ENCODE measurements around the gene MIF4GD.
"Not testable (repeated sequence)": the region's sequence is repeated elsewhere in the genome, so short reads cannot be mapped to it uniquely, and the experiment has no call there.

The MIF4GD gene

DNA sequence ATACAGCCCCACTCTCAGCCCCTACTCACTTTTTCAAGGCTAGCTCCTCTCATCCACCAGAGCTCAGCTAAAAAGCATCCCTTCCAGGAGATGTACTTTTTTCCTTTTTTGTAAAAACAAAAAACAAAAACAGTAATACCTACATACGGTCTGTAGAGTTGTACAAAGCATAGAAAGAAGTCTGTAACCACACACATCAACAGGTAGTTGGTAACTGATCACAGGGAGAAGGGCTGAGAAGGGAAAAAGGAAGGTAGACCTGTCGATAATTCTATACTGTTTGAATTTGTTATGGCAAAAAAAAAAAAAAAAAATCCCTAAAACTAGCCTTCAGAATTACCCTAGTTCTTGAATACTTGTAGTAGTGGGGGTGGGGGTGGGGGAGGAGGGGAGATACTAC, 17.3 kb upstream of the MIF4GD start:
- DNase-seq (ENCODE audit: low read depth): no peak

DNA sequence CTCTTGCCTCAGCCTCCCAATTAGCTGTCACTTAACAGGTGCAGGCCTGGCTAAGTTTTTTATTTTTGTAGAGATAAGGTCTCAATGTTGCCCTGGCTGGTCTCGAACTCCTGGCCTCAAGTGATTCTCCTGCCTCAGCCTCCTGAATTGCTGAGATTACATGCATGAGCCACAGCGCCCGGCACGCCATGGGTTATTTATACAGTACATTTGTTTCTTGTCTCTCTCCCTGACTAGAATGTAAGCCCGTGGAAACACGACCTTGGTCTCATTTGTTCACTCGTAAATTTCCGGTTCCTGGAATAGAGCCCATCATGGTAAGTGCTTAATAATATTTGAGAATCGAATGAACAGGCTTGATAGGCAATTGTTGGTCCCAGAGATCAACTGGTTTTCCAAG, 16.2 kb upstream of the MIF4GD start:
- DNase-seq (ENCODE audit: low read depth): no peak

DNA sequence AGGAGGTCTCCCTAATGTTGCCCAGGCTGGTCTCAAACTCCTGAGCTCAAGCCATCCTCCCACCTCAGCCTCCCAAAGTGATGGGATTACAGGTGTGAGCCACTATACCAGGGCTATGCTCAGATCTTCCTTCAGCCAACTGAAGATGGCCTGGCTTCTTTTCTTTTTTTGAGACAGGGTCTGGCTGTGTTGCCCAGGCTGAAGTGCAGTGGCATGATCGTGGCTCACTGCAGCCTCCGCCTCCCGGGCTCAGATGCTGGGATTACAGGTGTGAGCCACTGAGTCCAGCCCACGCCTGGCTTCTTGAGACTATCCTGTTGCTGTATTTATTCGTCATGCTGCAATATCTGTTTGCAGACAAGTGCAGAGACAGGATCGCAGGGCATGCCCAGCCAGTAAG, 14.1 kb upstream of the MIF4GD start:
- no peak for DNase-seq (ENCODE audit: low read depth)

DNA sequence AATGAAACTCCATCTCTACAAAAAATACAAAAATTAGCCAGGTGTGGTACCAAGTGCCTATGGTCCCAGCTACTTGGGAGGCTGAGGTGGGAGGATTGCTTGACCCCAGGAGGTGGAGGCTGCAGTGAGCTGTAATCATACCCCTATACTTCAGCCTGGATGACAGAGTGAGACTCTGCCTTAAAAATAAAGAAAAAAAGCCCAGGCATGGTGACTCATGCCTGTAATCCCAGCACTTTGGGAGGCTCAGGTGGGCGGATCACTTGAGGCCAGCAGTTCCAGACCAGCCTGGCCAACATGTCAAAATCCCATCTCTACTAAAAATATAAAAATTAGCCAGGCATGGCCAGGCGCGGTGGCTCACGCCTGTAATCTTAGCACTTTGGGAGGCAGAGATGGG, 9.2 kb upstream of the MIF4GD start:
- not testable (repeated sequence) for DNase-seq (ENCODE audit: low read depth)

DNA sequence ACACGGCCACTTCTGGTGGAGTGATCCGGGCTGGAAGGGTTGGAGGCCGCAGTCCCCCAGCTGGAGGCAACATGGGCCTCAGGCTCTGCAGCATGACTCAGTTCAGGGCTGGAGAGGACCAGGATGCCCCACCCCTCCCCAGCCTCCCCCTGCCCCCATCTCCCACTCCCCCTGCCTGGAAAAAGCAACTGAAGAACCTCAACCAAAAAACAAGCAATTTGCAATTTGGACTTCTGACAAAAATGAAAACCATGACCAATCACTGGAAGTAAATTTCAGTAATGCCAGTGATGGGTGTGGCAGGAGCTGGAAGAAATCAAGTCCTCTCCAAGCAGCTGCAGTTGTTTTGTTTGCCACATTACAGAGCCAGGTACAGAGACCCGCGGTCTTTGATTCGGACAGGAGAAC, 6.6 kb upstream of the MIF4GD start:
- no peak for DNase-seq (ENCODE audit: low read depth)

DNA sequence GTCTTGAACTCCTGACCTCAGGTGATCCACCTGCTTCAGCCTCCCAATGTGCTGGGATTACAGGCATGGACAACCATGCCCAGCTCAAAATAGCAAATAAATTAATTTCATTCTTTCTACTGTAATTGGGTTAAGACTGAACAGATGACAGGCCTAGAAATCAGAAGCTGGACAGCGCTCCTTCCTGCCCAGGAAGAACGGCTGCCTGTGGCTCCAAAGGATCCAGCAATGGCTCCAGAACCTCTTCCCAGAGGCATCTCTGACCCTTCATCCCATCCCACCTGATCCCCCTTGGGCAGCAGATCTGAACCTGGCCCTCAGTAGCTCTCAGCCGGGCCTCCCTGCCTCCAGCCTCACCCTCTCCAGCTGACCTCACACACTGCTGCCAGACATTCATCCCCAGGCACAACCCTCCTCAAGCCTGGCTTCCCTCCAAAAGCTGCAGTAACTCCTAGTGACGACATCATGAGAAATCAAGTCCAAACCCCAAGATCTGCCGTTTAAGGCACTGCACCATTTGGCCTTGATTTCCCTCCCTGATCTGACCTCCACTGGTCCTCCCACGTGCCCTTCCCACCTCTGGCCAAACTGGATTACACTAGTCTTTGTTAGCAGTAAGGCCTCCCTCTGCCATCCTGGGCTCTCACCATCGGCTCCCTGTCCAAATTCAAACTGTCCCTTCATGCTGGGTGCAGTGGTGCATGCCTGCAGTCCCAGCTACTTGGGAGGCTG, 3.1 kb upstream of the MIF4GD start:
- no peak for DNase-seq (ENCODE audit: low read depth)

DNA sequence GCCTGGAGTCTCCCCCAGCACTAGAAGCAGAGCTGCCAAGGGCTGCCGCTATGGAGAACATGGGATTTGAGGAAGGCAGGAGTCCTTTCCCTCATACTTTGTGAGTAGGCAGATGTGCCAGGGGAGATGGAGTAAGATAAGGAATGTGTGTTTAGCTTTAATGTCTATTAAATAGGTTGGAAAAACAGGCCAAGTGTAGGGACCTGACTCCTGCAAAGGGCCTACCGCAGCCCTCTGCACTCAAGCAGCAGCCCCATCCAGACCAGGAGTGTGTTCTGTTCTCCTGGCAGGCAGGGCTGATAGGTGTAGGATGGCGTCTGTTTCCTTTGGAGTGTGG, 1.8 kb upstream of the MIF4GD start:
- no peak for DNase-seq (ENCODE audit: low read depth)

DNA sequence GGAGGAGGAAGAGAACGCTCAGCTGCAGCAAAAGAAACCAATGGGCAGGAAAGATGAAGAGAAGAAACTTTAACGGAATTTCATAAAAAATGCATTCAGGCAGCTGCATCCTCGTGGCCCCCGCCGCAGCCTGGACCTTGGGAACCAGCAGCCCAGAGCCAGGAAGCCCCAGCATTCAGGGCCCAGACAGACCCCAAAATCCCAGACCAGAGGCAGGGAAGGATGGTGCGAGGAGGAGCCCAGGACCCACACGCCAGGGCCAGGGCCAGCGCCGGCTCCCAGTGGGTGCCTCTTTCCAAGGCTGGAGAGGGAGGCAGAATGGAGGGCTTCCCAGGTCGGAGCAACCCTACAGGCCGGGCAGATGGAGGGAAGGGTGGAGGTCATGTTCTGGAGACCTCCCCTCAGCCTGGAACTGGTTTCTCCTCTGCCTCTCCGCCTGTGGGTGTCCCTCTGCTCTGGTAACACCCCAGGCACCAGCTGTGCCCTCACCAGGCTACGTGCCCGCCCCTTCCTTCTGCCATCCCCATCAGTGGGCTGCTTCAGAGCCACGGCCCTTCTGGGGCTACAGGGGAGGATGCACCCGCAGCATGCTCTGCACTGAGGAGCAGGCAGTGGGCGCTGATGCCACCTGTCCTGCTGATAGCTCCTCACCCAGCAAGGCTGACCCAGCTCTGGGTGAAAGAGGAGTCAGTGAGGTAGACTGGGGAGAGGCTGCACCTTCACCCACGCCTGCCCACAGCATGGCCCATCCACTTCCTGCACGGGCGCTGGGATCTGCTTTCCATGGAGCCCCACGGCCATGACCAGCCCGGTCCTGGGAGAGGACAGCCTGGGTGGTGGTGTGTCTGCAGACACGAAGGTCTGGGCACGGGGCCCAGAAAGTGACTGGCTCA, 1.2 kb upstream of the MIF4GD start:
- no peak for DNase-seq (ENCODE audit: low read depth)

DNA sequence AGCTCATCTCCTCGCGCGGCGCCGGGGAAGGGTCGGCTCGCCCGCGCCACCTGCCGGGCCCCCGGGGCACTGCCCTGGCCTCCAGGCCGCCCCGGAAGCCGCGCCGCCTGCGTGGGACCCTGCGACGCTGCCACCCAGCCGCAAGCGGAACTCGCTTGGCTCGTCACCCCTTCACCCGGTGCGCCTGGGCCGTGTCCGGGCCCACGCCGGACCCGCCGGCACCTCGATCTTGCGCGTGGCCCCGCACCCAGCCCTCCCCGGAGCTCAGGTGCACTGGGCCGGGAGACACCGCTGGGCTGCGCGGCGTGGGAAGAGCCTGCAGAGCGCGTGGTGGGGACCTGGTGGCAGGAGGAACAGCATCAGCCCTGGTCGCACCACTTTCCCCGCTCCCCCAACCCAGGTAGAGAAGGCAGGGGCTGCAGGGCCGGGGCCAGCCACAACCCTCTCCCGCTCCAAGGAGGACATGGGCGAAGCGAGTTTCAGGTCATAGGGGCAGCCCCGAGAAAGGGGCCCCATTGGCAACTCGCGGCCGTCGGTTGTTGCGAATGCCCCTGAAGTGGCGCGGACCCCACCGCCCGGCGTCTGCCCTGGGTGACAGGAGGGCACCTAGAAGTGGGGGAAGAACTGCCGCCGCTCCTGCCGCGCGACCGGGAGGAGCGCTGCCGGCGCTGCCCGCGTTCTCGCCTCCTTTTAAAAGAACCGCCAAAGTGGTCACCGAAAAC, 363 bp upstream of the MIF4GD start:
- peak; percentile 67 for DNase-seq (ENCODE audit: low read depth)

DNA sequence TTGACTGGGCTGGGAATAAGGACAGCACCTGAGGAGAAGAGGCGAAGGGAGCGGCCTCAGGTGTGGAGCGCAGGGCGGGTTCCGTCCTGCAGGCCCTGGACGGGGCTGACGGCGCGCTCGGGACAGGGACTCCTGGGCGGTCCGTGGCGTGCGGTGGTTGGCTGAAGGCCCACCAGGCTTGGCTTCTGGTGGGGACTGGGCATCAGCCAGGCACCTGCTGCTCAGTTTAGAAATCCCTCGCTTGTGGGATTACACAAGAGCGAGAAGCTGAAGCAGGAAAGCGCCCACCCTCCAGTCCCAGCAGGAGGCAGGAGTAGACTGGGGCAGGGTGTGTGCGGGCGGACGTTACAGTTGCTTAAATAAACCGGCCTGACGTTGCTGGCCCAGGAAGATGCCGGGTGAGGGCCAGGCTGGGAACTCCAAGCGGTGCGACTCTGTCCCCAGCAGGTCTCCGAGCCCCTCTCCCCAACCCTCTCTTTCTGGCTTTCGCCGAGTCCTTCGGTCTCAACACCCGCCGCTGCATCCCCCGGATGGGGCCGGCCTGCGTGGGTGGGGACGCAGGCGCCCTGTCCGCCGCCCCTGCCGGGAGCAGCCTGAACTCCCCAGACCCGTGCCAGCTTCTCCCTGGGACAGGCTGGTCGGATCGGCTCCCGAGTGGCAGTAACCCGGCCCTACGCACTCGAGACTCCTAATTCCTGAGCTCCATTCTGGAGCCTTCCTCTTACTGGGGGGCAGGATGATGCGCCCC, 639 bp downstream of the MIF4GD start:
- no peak for DNase-seq (ENCODE audit: low read depth)

DNA sequence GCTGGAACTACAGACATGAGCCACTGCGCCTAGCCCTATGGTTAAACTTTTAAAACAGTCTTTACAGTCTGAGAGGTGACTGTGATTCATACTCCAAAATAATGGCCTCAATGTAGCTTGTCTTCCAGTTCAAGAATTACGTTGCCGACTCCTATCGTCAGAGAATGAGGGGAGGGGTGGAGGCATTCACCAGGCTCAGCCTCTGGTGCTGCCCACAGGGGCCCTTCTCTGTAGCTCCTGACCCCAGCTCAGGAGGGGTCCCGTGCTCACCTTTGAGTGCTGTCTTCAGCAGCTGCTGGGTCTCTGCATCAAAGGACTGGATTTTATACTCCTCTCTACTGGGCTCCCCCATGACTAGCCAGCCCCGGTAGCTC, 1.2 kb downstream of the MIF4GD start:
- DNase-seq (ENCODE audit: low read depth): no peak

DNA sequence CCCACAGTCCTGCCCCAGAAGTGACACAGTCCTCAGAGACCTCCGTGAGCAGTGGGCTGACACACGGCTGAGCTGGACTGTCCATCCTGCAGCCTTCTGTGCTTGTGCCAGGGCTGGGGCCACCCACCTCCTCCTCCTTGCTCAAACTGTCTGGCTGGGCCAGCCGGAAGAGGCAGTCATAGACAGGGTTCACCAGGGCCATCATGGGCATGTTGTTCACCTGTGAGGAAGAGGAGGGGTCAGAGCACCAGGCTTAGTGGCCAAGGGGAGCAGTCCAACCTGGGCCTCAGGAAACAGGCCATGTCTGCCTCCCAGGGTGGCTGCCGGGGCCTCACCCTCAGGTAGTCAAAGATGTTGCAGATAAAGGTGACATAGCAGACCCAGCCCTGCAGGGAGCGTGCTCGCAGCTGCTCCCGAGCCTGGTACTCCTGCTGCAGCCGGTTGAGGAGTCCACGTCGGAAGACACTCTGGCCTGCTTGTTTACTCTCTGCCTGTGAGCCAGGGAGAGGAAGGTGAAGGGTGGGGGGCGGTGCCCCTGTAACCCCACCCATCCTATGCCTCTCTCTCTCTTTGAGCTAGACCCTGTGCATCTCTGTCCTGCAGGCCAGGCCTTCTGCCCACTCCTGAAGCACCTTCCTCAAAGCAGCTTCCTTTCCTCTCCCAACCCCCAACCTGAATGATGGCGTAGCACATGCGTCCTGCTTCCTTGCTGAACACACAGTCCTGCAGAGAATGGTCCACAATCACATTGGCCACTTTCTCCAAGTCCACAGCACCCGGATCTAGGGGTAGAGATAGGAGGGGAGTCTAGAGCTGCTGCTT, 3.4 kb downstream of the MIF4GD start:
- no peak for DNase-seq (ENCODE audit: low read depth)

DNA sequence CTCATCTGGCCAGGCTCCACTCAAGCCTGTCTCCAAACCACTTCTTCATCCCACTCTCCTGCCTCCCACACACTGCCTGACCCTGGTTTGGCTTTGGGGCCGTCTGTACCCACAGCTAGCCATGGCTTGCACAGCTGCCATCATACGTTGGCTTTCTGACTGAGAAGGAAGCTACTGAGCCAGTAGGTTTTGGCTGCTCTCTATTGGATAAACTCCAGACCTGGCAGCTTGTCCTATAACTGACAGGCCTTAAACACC, 3.9 kb downstream of the MIF4GD start:
- no peak for DNase-seq (ENCODE audit: low read depth)

DNA sequence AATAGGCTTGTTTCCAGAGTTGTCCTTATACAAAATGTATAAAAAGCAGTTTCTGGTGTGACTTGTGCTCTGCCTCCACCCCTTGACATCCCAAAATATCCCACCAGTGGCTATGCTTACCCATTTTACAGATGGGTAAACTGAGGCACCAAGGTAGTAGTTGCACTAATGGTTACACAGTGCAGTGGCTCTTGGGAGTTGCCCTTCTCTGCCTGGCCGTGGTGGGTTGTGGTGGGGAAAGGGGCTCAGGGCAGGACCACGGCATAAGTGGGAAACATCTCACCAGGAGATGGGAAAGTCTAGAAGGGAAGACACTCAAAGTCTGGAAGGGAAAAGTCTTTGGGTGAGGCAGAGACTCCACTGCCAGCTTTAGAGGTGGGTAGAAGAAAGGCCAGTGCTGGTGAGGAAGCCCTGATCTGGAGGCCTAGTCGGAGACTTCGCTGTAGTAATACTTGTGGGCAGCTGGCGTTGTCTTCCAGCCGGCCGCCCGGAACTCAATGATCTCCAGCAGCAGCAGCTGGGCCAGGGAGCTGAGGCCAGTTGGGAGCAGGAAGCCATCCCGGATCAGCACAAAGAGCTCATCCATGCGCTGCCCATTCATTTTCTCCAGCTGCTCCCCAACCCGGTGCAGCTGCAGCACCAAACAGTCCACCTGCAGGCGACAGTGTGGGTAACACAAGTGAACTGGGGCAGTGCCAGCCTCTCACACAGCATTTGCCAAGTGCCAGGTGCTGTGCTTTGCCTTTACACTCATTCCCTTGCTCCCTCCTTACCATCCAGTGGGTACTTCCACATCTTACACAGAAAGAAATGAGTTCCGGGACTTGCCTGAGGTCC, 4.5 kb downstream of the MIF4GD start:
- no peak for DNase-seq (ENCODE audit: low read depth)

DNA sequence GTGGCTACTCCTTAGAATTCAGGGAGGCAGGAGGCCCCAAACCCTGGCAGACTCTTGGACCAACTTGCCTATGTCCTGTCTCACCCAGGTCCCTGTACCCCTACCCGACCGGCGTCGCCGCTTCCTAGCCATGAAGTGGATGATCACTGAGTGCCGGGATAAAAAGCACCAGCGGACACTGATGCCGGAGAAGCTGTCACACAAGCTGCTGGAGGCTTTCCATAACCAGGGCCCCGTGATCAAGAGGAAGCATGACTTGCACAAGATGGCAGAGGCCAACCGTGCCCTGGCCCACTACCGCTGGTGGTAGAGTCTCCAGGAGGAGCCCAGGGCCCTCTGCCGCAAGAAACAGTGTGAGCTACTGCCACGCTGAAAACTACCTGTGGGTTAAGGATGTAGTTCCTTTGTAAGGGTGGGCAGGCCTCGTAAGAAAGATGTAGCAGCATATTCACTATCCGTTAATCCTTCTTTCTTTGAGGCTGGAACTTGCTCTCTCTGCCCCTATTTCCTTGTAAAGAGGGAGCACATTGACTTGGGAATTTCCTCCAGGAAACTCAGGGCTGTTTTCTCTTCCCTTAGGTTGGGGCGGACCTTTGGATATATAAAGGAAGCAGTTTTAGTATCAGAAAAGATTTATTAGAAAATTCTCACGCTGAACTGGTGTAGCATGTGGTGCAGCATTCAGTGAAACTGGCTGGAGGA, 5.3 kb downstream of the MIF4GD start:
- DNase-seq (ENCODE audit: low read depth): no peak

DNA sequence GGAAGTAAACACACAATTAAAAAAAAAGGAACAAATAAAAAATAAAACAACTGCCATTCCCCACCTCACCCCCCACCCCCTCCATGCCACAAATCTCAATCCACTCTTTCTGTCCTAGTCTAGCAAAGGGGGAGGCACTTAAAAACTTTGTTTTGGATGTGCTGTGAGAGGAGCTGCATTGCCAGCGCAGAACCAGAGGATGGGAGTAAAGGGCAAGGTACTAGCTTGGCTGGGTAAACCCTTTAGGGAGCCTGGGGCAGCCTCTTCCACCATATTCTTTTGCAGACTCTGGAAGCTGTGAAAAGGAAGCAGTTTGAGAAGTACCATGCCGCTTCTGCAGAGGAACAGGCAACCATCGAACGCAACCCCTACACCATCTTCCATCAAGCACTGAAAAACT, 8.0 kb downstream of the MIF4GD start:
- DNase-seq (ENCODE audit: low read depth): no peak

DNA sequence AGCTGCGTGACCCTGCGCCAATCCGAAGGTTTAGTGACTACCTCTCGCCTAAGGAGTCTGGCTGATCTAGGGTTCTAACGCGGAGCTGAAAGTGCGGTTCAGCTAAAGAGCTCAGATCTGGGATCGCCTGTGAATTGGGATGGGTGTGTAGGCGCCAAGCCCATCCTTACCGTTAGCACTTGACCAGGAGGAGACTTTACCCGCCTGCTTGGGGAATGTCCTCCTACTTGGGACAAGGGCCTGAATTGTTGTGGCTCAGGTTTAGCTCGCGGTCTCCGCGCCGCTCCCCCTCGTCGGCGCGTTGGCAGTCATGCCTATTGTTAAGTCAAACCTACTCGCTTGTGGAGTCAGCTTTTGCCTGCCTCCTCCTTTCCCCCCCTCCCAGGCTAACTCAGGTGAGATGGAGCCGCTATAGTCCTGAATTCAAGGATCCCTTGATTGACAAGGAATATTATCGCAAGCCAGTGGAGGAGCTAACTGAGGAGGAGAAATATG, 8.9 kb downstream of the MIF4GD start:
- no peak for DNase-seq (ENCODE audit: low read depth)

DNA sequence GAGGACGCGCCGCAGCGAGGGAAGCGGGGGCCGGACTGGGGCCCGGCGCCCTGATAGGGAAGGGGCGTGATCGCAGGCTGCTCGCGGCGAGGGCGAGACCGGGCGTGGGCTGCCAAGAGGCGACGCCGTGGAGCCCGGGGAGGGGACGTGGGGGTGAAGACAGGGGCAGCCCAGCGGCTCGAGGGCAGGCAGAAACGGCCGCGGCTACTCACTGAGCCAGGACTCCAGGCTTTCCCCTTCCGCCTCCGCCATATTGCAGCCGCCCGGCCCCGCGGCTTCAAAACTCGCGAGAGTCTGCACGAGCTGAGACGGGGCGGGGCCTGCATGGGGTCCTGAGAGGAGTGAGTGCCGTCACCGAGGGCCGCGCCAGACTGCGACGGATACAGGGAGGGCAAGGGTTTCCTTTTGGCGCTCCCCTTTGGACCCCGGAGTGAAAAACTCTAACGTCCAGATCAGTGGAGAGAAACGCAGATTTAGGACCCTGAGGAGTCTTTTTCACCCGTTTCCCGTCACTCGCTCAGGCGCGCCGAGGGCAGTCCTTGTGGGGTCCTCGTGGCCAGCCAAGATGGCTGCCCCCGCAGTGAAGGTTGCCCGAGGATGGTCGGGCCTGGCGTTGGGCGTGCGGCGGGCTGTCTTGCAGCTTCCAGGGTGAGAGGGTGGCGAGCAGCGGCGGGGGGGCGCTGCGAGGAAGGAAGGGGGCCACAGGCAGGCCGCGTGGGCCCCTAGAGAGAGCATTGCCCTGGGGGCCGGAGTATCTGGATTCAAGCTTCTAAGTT, 9.5 kb downstream of the MIF4GD start, which contains the start of the genes GGA3 and MRPS7:
GGA3 (minus strand) TSS at position 271 of the 776 bp plus-strand sequence; CDS start at position 252, 19 bp downstream.
MRPS7 (plus strand) TSS at position 544 of the 776 bp plus-strand sequence; CDS start at position 566, 22 bp downstream.
- peak; percentile 90 for DNase-seq (ENCODE audit: low read depth)

Measured in stimulated activated CD8-positive, alpha-beta memory T cell treated with anti-CD3 and anti-CD28 coated beads, Interleukin-15, amount 100 ng/mL, for 1 hour (primary cell).